H1 (cell line): ENCODE data around the gene ARHGEF2. TPM values are rescaled to one million over a fixed set of nuclear protein-coding genes. Genes with fewer than 3 reads are reported as not detected.

ENCODE experiments used
- CTCF ChIA-PET: fragments of 300-600 bp; sonication (Branson Sonifier 250); formaldehyde crosslinking; loops from one replicate; lab custom pipeline; 2021; ENCODE audit not compliant: partially characterized antibody; lab: Charles Lee
- POLR2A ChIA-PET: fragments of 300-600 bp; sonication (Branson Sonifier 250); formaldehyde crosslinking; loops from one replicate; lab custom pipeline; 2021; ENCODE audit warnings: inconsistent platforms; ENCODE audit not compliant: partially characterized antibody; lab: Charles Lee
- DNase-seq, 2 experiments: peaks; one replicate each; pipeline versions ENCODE4 v3.0.0 to v3.0.0-alpha.2; 2010 to 2022; ENCODE audit warnings: low spot score in 2 of 2, low read depth in 1 of 2, mixed read lengths in 1 of 2
- FAIRE-seq: peaks from 2 replicates; lab custom pipeline; 2011; peaks lifted over from hg19 to GRCh38; lab: Jason Lieb, UNC
- H2AFZ ChIP-seq: 2 replicates; pipeline ENCODE4 v1.8.1; 2012; ENCODE audit warnings: low read length, inconsistent platforms
- H2AK5ac ChIP-seq: 2 replicates; pipeline ENCODE4 v1.6.1; 2013; ENCODE audit warnings: low read depth, low read length
- H2BK120ac ChIP-seq: replicated peaks from 2 replicates; pipeline ENCODE3; 2013; ENCODE audit warnings: low read depth, low read length, inconsistent platforms
- H2BK12ac ChIP-seq: 2 replicates; pipeline ENCODE4 v1.6.1; 2013; ENCODE audit warnings: low read depth, low read length
- H2BK15ac ChIP-seq: 2 replicates; pipeline ENCODE4 v1.6.1; 2013; ENCODE audit warnings: low read length
- H2BK20ac ChIP-seq: 2 replicates; pipeline ENCODE4 v1.6.1; 2013; ENCODE audit warnings: low read length
- H2BK5ac ChIP-seq: 2 replicates; pipeline ENCODE4 v1.6.1; 2013; ENCODE audit warnings: low read depth, low read length
- H3K14ac ChIP-seq: 2 replicates; pipeline ENCODE4 v1.6.1; 2013; ENCODE audit warnings: inconsistent platforms; ENCODE audit not compliant: insufficient read length
- H3K18ac ChIP-seq: 2 replicates; pipeline ENCODE4 v1.6.1; 2013; ENCODE audit warnings: low read length; ENCODE audit errors: extremely low read depth
- H3K23ac ChIP-seq: 2 replicates; pipeline ENCODE4 v1.6.1; 2013; ENCODE audit warnings: inconsistent platforms; ENCODE audit not compliant: insufficient read length
- H3K23me2 ChIP-seq: 2 replicates; pipeline ENCODE4 v1.6.1; 2013; ENCODE audit warnings: low read depth, low read length
- H3K27ac ChIP-seq: 2 replicates; pipeline ENCODE4 v1.6.1; 2011; ENCODE audit warnings: low read depth, low read length, inconsistent platforms
- H3K27me3 ChIP-seq, 4 experiments: replicated peaks in 1 of 4; 1 replicate in 1 of 4; 2 replicates in 3 of 4; pipeline versions ENCODE4 v1.6.1 to v1.8.1; 2011 to 2013; ENCODE audit warnings: low read length in 3 of 4, mild to moderate bottlenecking in 3 of 4, inconsistent platforms in 2 of 4, mixed read lengths in 2 of 4, moderate library complexity in 1 of 4; ENCODE audit not compliant: control insufficient read depth in 3 of 4, insufficient read depth in 3 of 4; ENCODE audit errors: extremely low read depth in 1 of 4
- H3K36me3 ChIP-seq, 4 experiments: 2 replicates each; pipeline versions ENCODE4 v1.6.1 to v1.8.1; 2011 to 2013; ENCODE audit warnings: mild to moderate bottlenecking in 4 of 4, low read length in 3 of 4, moderate library complexity in 2 of 4, control low read depth in 1 of 4, inconsistent platforms in 1 of 4; ENCODE audit not compliant: insufficient read depth in 4 of 4, control insufficient read depth in 2 of 4
- H3K4ac ChIP-seq: replicated peaks from 2 replicates; pipeline ENCODE3; 2013; ENCODE audit warnings: low read length, low read depth, mixed read lengths, inconsistent platforms; ENCODE audit not compliant: insufficient read length
- H3K4me1 ChIP-seq, 4 experiments: replicated peaks in 1 of 4; 1 replicate in 1 of 4; 2 replicates in 3 of 4; pipeline versions ENCODE4 v1.6.1 to v1.8.1; 2011 to 2013; ENCODE audit warnings: low read length in 3 of 4, inconsistent platforms in 2 of 4, mixed read lengths in 1 of 4; ENCODE audit not compliant: insufficient read depth in 4 of 4, control insufficient read depth in 3 of 4
- H3K4me2 ChIP-seq, 2 experiments: 2 replicates each; pipeline versions ENCODE4 v1.6.1 to v1.8.1; 2011 to 2013; ENCODE audit warnings: low read depth in 2 of 2, low read length in 2 of 2, control low read depth in 1 of 2, inconsistent platforms in 1 of 2, mild to moderate bottlenecking in 1 of 2; ENCODE audit not compliant: insufficient read depth in 1 of 2
- H3K4me3 ChIP-seq, 4 experiments: fragments of 200-600, 300-600 bp in 1 of 4; sonication (generic), shearing (Covaris generic), sonication (Bioruptor Twin) in 1 of 4; 2 replicates each; pipeline versions ENCODE4 v1.5.1 to v1.8.1; 2011 to 2016; ENCODE audit warnings: low read length in 4 of 4, low read depth in 3 of 4, control low read depth in 2 of 4, inconsistent platforms in 2 of 4, mild to moderate bottlenecking in 2 of 4, mixed read lengths in 1 of 4, moderate library complexity in 1 of 4; ENCODE audit not compliant: insufficient read depth in 2 of 4; ENCODE audit errors: extremely low read depth in 1 of 4
- H3K56ac ChIP-seq: replicated peaks from 2 replicates; pipeline ENCODE3; 2013; ENCODE audit warnings: low read depth, mild to moderate bottlenecking, mixed read lengths, low read length, inconsistent platforms; ENCODE audit not compliant: insufficient read length
- H3K79me1 ChIP-seq: 2 replicates; pipeline ENCODE4 v1.6.1; 2013; ENCODE audit warnings: low read depth, low read length, control low read depth
- H3K79me2 ChIP-seq, 2 experiments: 2 replicates each; pipeline versions ENCODE4 v1.6.1 to v1.8.1; 2012 to 2013; ENCODE audit warnings: low read length in 2 of 2, mild to moderate bottlenecking in 2 of 2, inconsistent platforms in 1 of 2; ENCODE audit not compliant: insufficient read depth in 2 of 2, control insufficient read depth in 1 of 2
- H3K9ac ChIP-seq, 4 experiments: replicated peaks in 1 of 4; 1 replicate in 1 of 4; 2 replicates in 3 of 4; pipeline versions ENCODE4 v1.6.1 to v1.8.1; 2011 to 2013; ENCODE audit warnings: low read depth in 3 of 4, low read length in 3 of 4, control low read depth in 2 of 4, mild to moderate bottlenecking in 2 of 4, moderate library complexity in 2 of 4, inconsistent platforms in 1 of 4; ENCODE audit errors: extremely low read depth in 1 of 4
- H3K9me3 ChIP-seq, 2 experiments: 2 replicates each; pipeline versions ENCODE4 v1.6.1 to v1.8.1; 2012 to 2013; ENCODE audit warnings: mild to moderate bottlenecking in 2 of 2, moderate library complexity in 2 of 2, control low read depth in 1 of 2, inconsistent platforms in 1 of 2, low read depth in 1 of 2, low read length in 1 of 2, mixed read lengths in 1 of 2; ENCODE audit not compliant: insufficient read depth in 2 of 2
- H4K20me1 ChIP-seq, 2 experiments: replicated peaks in 1 of 2; 2 replicates each; pipeline versions ENCODE3 to v1.8.1; 2011 to 2013; ENCODE audit warnings: inconsistent platforms in 2 of 2, low read length in 2 of 2, mild to moderate bottlenecking in 1 of 2; ENCODE audit not compliant: insufficient read depth in 2 of 2, control insufficient read depth in 1 of 2
- H4K5ac ChIP-seq: 2 replicates; pipeline ENCODE4 v1.6.1; 2013; ENCODE audit warnings: low read length, low read depth, mixed read lengths, inconsistent platforms; ENCODE audit not compliant: insufficient read length
- H4K8ac ChIP-seq: 2 replicates; pipeline ENCODE4 v1.8.0; 2013; ENCODE audit warnings: mild to moderate bottlenecking, moderate library complexity, low read length, inconsistent platforms; ENCODE audit not compliant: insufficient read depth; ENCODE audit errors: extremely low read depth
- H4K91ac ChIP-seq: replicated peaks from 2 replicates; pipeline ENCODE3; 2013; ENCODE audit warnings: low read length, mixed read lengths, inconsistent platforms; ENCODE audit not compliant: insufficient read length
- ASH2L ChIP-seq: fragments of 200-600, 300-600 bp; sonication (generic); IDR thresholded peaks from one replicate; pipeline ENCODE4 v1.7.1; 2017; ENCODE audit warnings: low read length
- CEBPB ChIP-seq: IDR thresholded peaks from 2 replicates; pipeline ENCODE4 v1.6.1; 2012; ENCODE audit warnings: low read depth, low read length
- CREB1 ChIP-seq: IDR thresholded peaks from 2 replicates; pipeline ENCODE4 v1.6.1; 2012; ENCODE audit warnings: inconsistent platforms
- CTBP2 ChIP-seq: IDR thresholded peaks from 2 replicates; pipeline ENCODE4 v1.7.0; 2011; ENCODE audit warnings: borderline replicate concordance, mild to moderate bottlenecking, moderate library complexity, mixed read lengths, low read length; ENCODE audit not compliant: insufficient read depth, insufficient read length
- EZH2 ChIP-seq: fragments of 200-600 bp; sonication (generic); IDR thresholded peaks from 2 replicates; pipeline ENCODE4 v1.7.1; 2012; ENCODE audit warnings: low read depth, mild to moderate bottlenecking, moderate library complexity, low read length, inconsistent platforms; ENCODE audit not compliant: severe bottlenecking
- JUND ChIP-seq: IDR thresholded peaks from 2 replicates; pipeline ENCODE4 v1.6.1; 2011; ENCODE audit warnings: mild to moderate bottlenecking, improper control_type of control experiment, low read length
- PHF8 ChIP-seq: fragments of 200-600 bp; sonication (generic); conservative IDR thresholded peaks from 2 replicates; pipeline ENCODE4 v1.7.1; 2012; ENCODE audit warnings: low read depth, mild to moderate bottlenecking, inconsistent platforms, low read length, moderate library complexity
- POLR2A ChIP-seq, 2 experiments: IDR thresholded peaks; 1 replicate in 1 of 2; 2 replicates in 1 of 2; pipeline ENCODE4 v1.6.1; 2011; ENCODE audit warnings: low read depth in 2 of 2, low read length in 2 of 2, mild to moderate bottlenecking in 2 of 2; ENCODE audit errors: control extremely low read depth in 1 of 2
- RFX5 ChIP-seq: IDR thresholded peaks from 2 replicates; pipeline ENCODE4 v1.6.1; 2011; ENCODE audit warnings: low read depth, low read length, improper control_type of control experiment, borderline replicate concordance
- SIRT6 ChIP-seq: IDR thresholded peaks from one replicate; pipeline ENCODE4 v1.7.1; 2012; ENCODE audit warnings: low read length, inconsistent platforms
- SP4 ChIP-seq: IDR thresholded peaks from 2 replicates; pipeline ENCODE4 v1.6.1; 2012; ENCODE audit warnings: low read length, inconsistent platforms
- TBP ChIP-seq: IDR thresholded peaks from 2 replicates; pipeline ENCODE4 v1.6.1; 2011; ENCODE audit warnings: low read depth, low read length, improper control_type of control experiment
- WGBS, 2 experiments: shearing (Covaris generic) in 1 of 2; methylation state at CpG; one replicate each; pipeline versions ENCODE4 v1.1.6 to v1.1.7; 2013 to 2015; ENCODE audit warnings: low lambda C conversion rate in 2 of 2, mixed read lengths in 2 of 2, inconsistent platforms in 1 of 2, low coverage in 1 of 2, missing lambda C conversion rate in 1 of 2; ENCODE audit not compliant: insufficient replicate concordance in 2 of 2, insufficient coverage in 1 of 2, insufficient read length in 1 of 2; ENCODE audit errors: extremely low coverage in 1 of 2, missing lambda C conversion rate in 1 of 2; 5-methylcytosine and 5-hydroxymethylcytosine counted together
- polyA plus RNA-seq, 7 experiments: library from polyadenylated mRNA; depleted of rRNA in 3 of 7; stranded (reverse) in 5 of 7; unstranded in 2 of 7; fragments of >200 nt in 5 of 7; fragments of 200-250 nt in 2 of 7; gene quantifications; 1 replicate in 5 of 7; 2 replicates in 1 of 7; 4 replicates in 1 of 7; pipeline versions ENCODE4 v1.2.1 to v1.2.3, GENCODE V29; 2011 to 2013; ENCODE audit warnings: missing spikeins in 2 of 7, mixed read lengths in 2 of 7
- total RNA-seq: library from RNA; stranded (reverse); fragmentation: NEBNext Ultra II Directional; extraction: Animal tissue kit (Norgen Biotek cat#: 25700); gene quantifications from 2 replicates; pipeline ENCODE4 v1.2.1, GENCODE V29; 2021
- TF ChIP-seq, protein P1 (sequence below): IDR thresholded peaks from 2 replicates; pipeline ENCODE4 v1.6.1; 2011; ENCODE audit warnings: low read depth, mild to moderate bottlenecking, low read length; ENCODE audit not compliant: insufficient read depth

The ARHGEF2 gene
- total and polyA plus RNA-seq, 2 of the 8 experiments (the other 6 are each of a cell fraction or from before 2014, with no cell fraction given), result 42.7 to 80.5 TPM

DNA sequence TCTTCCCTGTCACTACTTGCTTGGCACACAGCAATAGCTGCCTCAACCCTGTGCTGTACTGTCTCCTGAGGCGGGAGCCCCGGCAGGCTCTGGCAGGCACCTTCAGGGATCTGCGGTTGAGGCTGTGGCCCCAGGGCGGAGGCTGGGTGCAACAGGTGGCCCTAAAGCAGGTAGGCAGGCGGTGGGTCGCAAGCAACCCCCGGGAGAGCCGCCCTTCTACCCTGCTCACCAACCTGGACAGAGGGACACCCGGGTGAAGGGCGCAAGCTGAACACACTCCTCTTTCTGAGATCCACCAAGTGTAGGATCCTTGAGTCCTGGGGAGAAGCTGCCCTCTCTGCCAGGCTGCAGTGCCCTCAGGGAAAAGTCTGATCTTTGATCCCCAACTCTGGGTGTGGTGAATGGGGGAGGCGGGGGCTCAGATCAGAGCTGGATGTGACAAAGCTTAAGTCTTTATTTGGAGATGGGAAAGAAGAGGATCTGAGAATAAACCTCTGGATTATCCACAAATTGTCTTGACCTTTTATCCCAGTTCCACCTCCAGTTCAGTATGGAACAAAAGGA, 35.7 kb downstream of the ARHGEF2 start:
- Histone ChIP-seq H4K5ac (no peak overlapping the region), H2BK12ac (no peak overlapping the region), H3K23ac (no peak overlapping the region), H3K18ac (no peak overlapping the region), H3K27me3 (no peaks in the 10 kb centered on the region), H3K23me2 (no peaks in the 10 kb centered on the region), H3K36me3 (peaks cover 2 to 15% (median 4%) of the 10 kb centered on the region in 4 experiments; a peak in 6 of 8 replicates), H2BK15ac (no peak overlapping the region), H3K27ac (no peak overlapping the region), H3K79me1 (no peaks in the 10 kb centered on the region), H4K8ac (no peak overlapping the region), H3K4me3 (no peak overlapping the region), H3K14ac (no peak overlapping the region), H2BK120ac (no peak overlapping the region), H2AFZ (no peak overlapping the region), H2BK5ac (no peak overlapping the region), H4K91ac (no peak overlapping the region), H3K79me2 (no peaks in the 10 kb centered on the region), H3K9ac (no peak overlapping the region), H4K20me1 (no peaks in the 10 kb centered on the region), H2AK5ac (no peak overlapping the region), H2BK20ac (no peak overlapping the region), H3K4me2 (no peak overlapping the region), H3K56ac (no peak overlapping the region), H3K4me1 (peaks cover 0 to 9% (median 4%) of the 10 kb centered on the region in 4 experiments; a peak in 5 of 7 replicates), H3K4ac (no peak overlapping the region), H3K9me3 (no peaks in the 10 kb centered on the region)
- ChIA-PET CTCF (interaction anchor here (0.6 to 5.1 kb wide), 10 partner anchors 8 to 187 kb away, joined by 3 to 41 read pairs (median 6); partner anchors contain the start of genes ARHGEF2, KHDC4 and UBQLN4), POLR2A (interaction anchor here (0.7 to 5.0 kb wide), 16 partner anchors 8 to 339 kb away, joined by 3 to 71 read pairs (median 4); partner anchors contain the start of genes ARHGEF2, KHDC4, RAB25 and SMG5)
- FAIRE-seq, result no peak
- WGBS, 2 experiments, result 89% methylated on average over 11 of the region's 11 CpGs; no CpG with 5 or more reads in 1 of the 2 experiments
- DNase-seq, result no peak
- TF ChIP-seq EZH2 (no peak), CTBP2 (no peak), SIRT6 (no peak), RFX5 (no peak), JUND (no peak), CEBPB (no peak), CREB1 (no peak), PHF8 (no peak), POLR2A (IDR thresholded peaks at IDR 0.05; ENCODE audit: control extremely low read depth in 1 of 2, low read depth in 2 of 2, low read length in 2 of 2) (no peak), SP4 (no peak), TBP (no peak), ASH2L (no peak)
- TF ChIP-seq, protein P1, sequence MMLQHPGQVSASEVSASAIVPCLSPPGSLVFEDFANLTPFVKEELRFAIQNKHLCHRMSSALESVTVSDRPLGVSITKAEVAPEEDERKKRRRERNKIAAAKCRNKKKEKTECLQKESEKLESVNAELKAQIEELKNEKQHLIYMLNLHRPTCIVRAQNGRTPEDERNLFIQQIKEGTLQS, result no peak
